ENCODE data around the gene USP24.

The USP24 gene

DNA sequence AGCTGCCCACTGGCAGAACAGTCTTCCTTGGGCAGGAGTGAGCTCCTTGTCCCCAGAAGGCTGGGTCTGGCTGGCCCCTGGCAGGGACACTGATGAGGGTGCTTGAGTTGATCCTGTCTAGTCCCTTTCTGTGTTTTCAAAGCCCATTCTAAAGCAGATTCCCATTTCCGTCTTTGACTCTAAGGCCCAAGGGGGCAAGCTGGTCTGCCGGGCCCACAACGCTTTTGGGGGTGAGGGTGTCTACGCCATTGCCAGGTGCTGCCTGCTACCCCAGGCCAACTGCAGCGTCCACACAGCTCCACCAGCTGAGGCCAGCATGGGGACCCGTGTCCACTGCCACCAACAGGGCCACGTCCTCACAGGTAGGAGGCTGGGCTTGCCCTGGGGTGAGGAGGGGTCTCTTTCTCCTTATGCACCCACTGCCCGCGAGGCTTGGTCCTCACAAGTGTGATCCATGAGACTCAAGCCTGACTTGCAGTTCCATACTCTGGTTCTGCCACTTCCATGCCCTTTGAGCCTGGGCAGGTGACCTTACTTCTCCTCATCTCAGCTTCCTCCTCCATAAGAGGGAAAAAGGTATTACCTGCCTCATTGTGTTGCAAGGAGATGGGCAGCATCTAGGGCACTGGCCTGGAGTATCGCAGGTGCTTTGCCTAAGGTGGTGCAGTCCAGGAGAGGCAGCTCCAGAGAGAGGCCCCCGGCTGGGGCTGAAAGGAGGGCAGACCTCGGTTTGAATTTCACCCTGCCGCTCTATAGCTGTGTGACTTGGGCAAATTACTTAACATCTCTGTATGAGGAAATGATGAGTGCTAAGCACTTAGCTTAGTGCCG lies 155.6 kb downstream of the USP24 start:
- Histone ChIP-seq H3K4me3 (ENCODE audit: insufficient read depth, low read depth, low read length, poor library complexity, severe bottlenecking) (no peak overlapping the region), H3K9me3 (ENCODE audit: control insufficient read depth, low read length) (no peaks in the 10 kb centered on the region), H3K4me1 (ENCODE audit: control insufficient read depth, insufficient read depth, low read length, poor library complexity, severe bottlenecking) (no peaks in the 10 kb centered on the region), H3K36me3 (ENCODE audit: control insufficient read depth, insufficient read depth, low read length) (no peaks in the 10 kb centered on the region), H3K27me3 (replicated peaks; ENCODE audit: control insufficient read depth, insufficient read depth, low read length, poor library complexity, severe bottlenecking) (no peaks in the 10 kb centered on the region), H3K27ac (ENCODE audit: insufficient read depth, low read length, poor library complexity, severe bottlenecking) (no peak overlapping the region)
- no peak for DNase-seq

DNA sequence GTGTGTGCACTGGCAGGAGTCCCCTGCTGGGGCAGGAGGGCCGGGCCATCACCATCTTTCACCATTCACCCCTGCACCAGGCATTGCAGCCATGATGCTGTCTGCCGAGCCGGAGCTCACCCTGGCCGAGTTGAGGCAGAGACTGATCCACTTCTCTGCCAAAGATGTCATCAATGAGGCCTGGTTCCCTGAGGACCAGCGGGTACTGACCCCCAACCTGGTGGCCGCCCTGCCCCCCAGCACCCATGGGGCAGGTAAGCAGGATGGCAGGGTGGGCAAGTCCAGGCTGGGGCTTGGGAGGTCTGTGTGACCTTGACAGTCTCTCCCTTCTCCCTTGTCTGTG lies 157.2 kb downstream of the USP24 start:
- H3K4me1 ChIP-seq (ENCODE audit: control insufficient read depth, insufficient read depth, low read length, poor library complexity, severe bottlenecking): no peaks in the 10 kb centered on the region
- H3K27ac ChIP-seq (ENCODE audit: insufficient read depth, low read length, poor library complexity, severe bottlenecking): no peak overlapping the region
- H3K9me3 ChIP-seq (ENCODE audit: control insufficient read depth, low read length): no peaks in the 10 kb centered on the region
- no peak for DNase-seq
- no peak overlapping the region for H3K4me3 ChIP-seq (ENCODE audit: insufficient read depth, low read depth, low read length, poor library complexity, severe bottlenecking)
- no peaks in the 10 kb centered on the region for H3K27me3 ChIP-seq (replicated peaks; ENCODE audit: control insufficient read depth, insufficient read depth, low read length, poor library complexity, severe bottlenecking)
- no peaks in the 10 kb centered on the region for H3K36me3 ChIP-seq (ENCODE audit: control insufficient read depth, insufficient read depth, low read length)

DNA sequence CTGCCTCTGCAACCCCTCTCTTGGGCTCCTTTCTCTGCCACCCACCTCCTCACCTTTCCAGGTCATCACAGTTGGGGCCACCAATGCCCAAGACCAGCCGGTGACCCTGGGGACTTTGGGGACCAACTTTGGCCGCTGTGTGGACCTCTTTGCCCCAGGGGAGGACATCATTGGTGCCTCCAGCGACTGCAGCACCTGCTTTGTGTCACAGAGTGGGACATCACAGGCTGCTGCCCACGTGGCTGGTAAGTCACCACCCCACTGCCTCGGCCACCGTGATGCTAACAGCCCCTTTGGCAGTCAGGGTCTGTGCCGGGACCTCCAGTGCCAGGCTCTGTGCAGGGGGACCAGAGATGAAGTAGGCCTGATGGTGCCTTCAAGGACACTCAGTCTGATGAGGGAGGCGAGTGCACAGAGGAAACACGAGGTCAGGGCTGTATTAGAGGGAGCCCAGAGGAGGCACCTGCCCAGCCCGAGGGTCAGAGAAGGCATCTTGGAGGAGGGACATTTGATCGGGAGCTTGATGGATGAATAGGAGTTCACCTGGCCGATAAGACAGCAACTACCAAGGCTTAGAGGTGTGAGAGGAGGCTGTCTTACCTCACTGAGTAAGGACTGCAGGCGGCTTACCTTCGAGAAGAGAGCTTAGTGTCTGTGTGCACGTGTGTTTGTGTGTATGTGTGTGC lies 157.8 kb downstream of the USP24 start:
- no peaks in the 10 kb centered on the region for H3K4me1 ChIP-seq (ENCODE audit: control insufficient read depth, insufficient read depth, low read length, poor library complexity, severe bottlenecking)
- no peak overlapping the region for H3K27ac ChIP-seq (ENCODE audit: insufficient read depth, low read length, poor library complexity, severe bottlenecking)
- no peaks in the 10 kb centered on the region for H3K9me3 ChIP-seq (ENCODE audit: control insufficient read depth, low read length)
- H3K36me3 ChIP-seq (ENCODE audit: control insufficient read depth, insufficient read depth, low read length): no peaks in the 10 kb centered on the region
- H3K27me3 ChIP-seq (replicated peaks; ENCODE audit: control insufficient read depth, insufficient read depth, low read length, poor library complexity, severe bottlenecking): no peaks in the 10 kb centered on the region
- no peak for DNase-seq
- H3K4me3 ChIP-seq (ENCODE audit: insufficient read depth, low read depth, low read length, poor library complexity, severe bottlenecking): no peak overlapping the region

DNA sequence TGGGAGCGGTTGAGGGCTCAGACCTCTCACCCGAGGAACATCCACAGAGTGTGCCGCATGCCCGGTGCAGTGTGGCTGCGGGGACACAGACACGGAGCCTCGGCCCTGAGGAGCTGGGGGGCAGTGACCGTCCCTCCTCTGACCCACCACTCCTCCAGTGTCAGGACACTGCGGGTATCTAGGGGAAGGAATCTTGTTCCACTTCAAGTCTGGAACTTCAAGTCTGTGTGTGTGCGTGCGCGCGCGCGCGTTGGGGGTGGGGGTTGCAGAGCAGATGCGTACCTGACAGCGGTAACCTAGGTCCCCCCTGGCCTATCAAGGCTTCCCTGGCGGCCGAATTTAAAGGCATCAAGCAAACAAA lies 158.6 kb downstream of the USP24 start:
- Histone ChIP-seq H3K36me3 (ENCODE audit: control insufficient read depth, insufficient read depth, low read length) (no peaks in the 10 kb centered on the region), H3K9me3 (ENCODE audit: control insufficient read depth, low read length) (no peaks in the 10 kb centered on the region), H3K27me3 (replicated peaks; ENCODE audit: control insufficient read depth, insufficient read depth, low read length, poor library complexity, severe bottlenecking) (no peaks in the 10 kb centered on the region), H3K4me1 (ENCODE audit: control insufficient read depth, insufficient read depth, low read length, poor library complexity, severe bottlenecking) (no peaks in the 10 kb centered on the region), H3K27ac (ENCODE audit: insufficient read depth, low read length, poor library complexity, severe bottlenecking) (no peak overlapping the region), H3K4me3 (ENCODE audit: insufficient read depth, low read depth, low read length, poor library complexity, severe bottlenecking) (no peak overlapping the region)
- DNase-seq: no peak

DNA sequence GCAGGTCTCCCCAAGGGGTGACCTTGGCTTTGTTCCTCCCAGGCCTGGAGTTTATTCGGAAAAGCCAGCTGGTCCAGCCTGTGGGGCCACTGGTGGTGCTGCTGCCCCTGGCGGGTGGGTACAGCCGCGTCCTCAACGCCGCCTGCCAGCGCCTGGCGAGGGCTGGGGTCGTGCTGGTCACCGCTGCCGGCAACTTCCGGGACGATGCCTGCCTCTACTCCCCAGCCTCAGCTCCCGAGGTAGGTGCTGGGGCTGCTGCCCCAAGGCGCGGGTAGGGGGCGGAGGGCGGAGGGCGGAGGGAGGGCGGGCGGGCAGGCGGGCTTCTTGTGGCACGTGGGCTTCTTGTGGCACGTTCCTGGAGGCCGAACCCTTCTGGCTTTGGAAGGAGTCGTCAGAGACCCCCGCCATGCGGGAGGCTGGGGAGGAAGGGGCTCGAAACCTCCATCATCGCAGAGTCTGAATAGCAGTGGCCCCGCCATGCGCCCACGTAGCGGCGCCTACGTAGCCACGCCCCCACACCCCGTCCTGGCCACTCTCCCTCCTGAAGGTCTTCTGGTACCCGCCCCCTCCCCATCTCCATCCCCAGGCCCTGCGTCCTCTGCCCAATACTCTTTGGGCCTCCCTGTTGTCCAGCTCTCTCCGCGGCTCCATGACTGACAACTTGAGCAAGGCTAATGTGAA lies 159.1 kb downstream of the USP24 start:
- no peak for DNase-seq
- Histone ChIP-seq H3K36me3 (ENCODE audit: control insufficient read depth, insufficient read depth, low read length) (no peaks in the 10 kb centered on the region), H3K4me1 (ENCODE audit: control insufficient read depth, insufficient read depth, low read length, poor library complexity, severe bottlenecking) (no peaks in the 10 kb centered on the region), H3K4me3 (ENCODE audit: insufficient read depth, low read depth, low read length, poor library complexity, severe bottlenecking) (no peak overlapping the region), H3K27me3 (replicated peaks; ENCODE audit: control insufficient read depth, insufficient read depth, low read length, poor library complexity, severe bottlenecking) (no peaks in the 10 kb centered on the region), H3K9me3 (ENCODE audit: control insufficient read depth, low read length) (no peaks in the 10 kb centered on the region), H3K27ac (ENCODE audit: insufficient read depth, low read length, poor library complexity, severe bottlenecking) (no peak overlapping the region)

DNA sequence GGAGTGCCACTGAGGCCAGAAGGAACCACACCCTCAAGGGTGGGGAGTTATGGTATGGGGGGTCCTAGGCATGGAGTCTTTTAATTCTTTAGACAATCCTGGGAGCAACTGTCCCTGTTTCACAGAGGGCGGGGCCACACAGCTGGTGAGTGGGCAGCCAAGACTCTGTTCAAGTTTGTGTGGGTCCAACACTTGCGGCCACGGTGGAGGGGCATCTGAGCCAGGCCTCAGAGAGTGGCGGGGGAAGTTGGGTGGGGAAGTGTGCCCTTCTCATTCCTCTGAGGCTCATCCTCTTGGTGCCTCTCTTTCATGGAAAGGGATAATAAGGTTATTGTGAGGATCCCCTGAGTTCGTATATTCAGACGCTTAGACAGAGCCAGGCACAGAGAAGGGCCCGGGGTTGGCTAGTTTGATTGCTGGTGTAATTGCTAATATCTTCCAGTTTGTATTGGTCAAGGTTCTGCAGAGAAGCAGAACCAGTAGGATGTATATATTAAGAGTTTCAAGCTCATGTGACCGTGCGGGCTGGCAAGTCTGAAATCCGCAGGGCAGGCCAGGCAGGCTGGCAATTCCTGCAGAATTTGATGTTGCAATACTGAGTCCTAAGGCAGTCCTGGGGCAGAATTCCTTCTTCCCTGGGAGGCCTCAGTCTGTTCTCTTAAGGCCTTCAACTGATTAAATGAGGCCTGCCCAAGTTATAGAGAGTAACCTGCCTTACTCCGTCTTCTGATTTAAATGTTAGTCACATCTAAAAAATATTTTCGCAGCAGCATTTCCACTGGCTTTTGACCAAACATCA lies 159.9 kb downstream of the USP24 start:
- no peaks in the 10 kb centered on the region for H3K27me3 ChIP-seq (replicated peaks; ENCODE audit: control insufficient read depth, insufficient read depth, low read length, poor library complexity, severe bottlenecking)
- no peaks in the 10 kb centered on the region for H3K9me3 ChIP-seq (ENCODE audit: control insufficient read depth, low read length)
- no peaks in the 10 kb centered on the region for H3K36me3 ChIP-seq (ENCODE audit: control insufficient read depth, insufficient read depth, low read length)
- no peak overlapping the region for H3K27ac ChIP-seq (ENCODE audit: insufficient read depth, low read length, poor library complexity, severe bottlenecking)
- DNase-seq: no peak
- H3K4me3 ChIP-seq (ENCODE audit: insufficient read depth, low read depth, low read length, poor library complexity, severe bottlenecking): no peak overlapping the region
- no peaks in the 10 kb centered on the region for H3K4me1 ChIP-seq (ENCODE audit: control insufficient read depth, insufficient read depth, low read length, poor library complexity, severe bottlenecking)

DNA sequence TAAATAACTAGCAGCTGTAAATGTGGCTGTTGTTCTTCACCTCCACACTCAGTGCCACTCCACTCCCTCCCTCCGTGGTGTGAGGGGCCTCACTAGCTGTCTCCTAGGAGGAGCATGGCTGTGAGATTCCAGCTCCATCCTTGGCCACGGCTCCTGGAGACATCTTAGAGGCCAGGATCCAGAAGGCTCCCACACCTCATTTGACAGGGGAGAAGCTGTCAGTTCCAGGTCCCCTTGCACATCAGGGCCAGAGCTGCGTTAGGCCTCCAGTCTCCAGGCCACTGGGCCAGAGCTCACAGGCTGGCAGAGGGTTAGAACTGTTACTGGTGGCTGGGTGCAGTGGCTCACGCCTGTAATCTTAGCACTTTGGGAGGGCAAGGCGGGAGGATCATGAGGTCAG lies 160.8 kb downstream of the USP24 start:
- H3K27ac ChIP-seq (ENCODE audit: insufficient read depth, low read length, poor library complexity, severe bottlenecking): no peak overlapping the region
- H3K27me3 ChIP-seq (replicated peaks; ENCODE audit: control insufficient read depth, insufficient read depth, low read length, poor library complexity, severe bottlenecking): no peaks in the 10 kb centered on the region
- H3K36me3 ChIP-seq (ENCODE audit: control insufficient read depth, insufficient read depth, low read length): no peaks in the 10 kb centered on the region
- H3K4me3 ChIP-seq (ENCODE audit: insufficient read depth, low read depth, low read length, poor library complexity, severe bottlenecking): no peak overlapping the region
- no peak for DNase-seq
- H3K4me1 ChIP-seq (ENCODE audit: control insufficient read depth, insufficient read depth, low read length, poor library complexity, severe bottlenecking): no peaks in the 10 kb centered on the region
- H3K9me3 ChIP-seq (ENCODE audit: control insufficient read depth, low read length): no peaks in the 10 kb centered on the region

DNA sequence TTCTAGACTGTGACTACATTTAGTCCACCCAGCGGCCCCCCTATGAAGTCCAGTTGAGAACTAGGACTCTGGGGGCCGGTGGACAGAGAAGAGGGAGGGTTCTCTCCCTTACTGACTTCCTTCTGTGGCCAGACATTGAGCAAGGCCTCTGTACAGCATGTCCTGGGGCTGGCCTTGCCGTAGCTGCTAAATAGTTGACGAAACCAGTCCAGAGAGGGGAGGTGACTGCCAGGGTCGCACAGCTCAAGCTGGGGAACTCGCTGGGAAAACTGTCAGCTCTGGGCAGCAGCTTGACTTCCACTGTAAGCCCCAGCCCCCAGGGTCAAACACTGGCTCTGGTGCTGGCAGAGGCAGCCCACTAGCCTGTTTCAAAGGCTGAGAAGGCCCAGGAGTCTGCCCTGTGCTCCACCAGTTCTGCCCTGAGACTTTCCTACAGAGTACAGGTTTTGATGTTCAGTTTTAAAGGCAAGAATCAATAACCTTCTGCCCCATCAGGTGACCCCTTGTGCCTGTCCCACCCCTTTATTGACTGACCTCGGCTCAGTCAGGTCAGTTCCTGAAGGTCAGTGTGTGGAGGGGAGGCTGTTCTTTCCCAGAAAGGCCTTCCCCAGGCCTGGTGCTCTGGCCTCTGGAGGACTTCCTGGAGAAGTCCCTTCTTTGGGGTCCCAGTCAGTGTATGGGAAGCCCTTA lies 161.8 kb downstream of the USP24 start:
- H3K4me1 ChIP-seq (ENCODE audit: control insufficient read depth, insufficient read depth, low read length, poor library complexity, severe bottlenecking): no peaks in the 10 kb centered on the region
- H3K4me3 ChIP-seq (ENCODE audit: insufficient read depth, low read depth, low read length, poor library complexity, severe bottlenecking): no peak overlapping the region
- H3K27ac ChIP-seq (ENCODE audit: insufficient read depth, low read length, poor library complexity, severe bottlenecking): no peak overlapping the region
- no peak for DNase-seq
- no peaks in the 10 kb centered on the region for H3K9me3 ChIP-seq (ENCODE audit: control insufficient read depth, low read length)
- H3K36me3 ChIP-seq (ENCODE audit: control insufficient read depth, insufficient read depth, low read length): no peaks in the 10 kb centered on the region
- no peaks in the 10 kb centered on the region for H3K27me3 ChIP-seq (replicated peaks; ENCODE audit: control insufficient read depth, insufficient read depth, low read length, poor library complexity, severe bottlenecking)

DNA sequence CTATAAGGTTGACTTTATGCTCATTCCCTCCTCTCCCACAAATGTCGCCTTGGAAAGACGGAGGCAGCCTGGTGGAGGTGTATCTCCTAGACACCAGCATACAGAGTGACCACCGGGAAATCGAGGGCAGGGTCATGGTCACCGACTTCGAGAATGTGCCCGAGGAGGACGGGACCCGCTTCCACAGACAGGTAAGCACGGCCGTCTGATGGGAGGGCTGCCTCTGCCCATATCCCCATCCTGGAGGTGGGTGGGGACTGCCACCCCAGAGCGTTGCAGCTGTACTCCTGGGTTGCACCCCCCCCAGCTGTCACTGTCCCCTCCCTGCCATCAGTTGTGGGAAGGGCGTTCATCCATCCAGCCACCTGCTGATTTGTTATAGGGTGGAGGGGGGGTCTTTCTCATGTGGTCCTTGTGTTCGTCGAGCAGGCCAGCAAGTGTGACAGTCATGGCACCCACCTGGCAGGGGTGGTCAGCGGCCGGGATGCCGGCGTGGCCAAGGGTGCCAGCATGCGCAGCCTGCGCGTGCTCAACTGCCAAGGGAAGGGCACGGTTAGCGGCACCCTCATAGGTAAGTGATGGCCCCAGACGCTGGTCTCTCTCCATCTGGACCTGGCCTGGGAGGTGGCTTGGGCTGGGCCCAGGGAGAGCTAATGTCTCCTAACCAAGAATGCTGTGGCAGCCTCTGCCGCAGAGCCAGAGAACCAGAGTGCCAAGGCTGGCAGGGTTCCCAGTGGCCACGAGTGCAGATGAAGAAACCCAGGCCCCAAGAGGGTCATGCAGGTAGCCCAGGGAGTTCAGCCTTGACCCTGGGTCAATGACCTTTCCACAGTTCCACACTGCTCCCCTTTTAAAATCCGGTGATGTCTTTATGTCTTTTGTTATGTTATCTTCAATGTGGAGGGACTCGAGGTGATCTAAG lies 162.7 kb downstream of the USP24 start:
- DNase-seq: no peak
- H3K27ac ChIP-seq (ENCODE audit: insufficient read depth, low read length, poor library complexity, severe bottlenecking): no peak overlapping the region
- no peaks in the 10 kb centered on the region for H3K4me1 ChIP-seq (ENCODE audit: control insufficient read depth, insufficient read depth, low read length, poor library complexity, severe bottlenecking)
- H3K27me3 ChIP-seq (replicated peaks; ENCODE audit: control insufficient read depth, insufficient read depth, low read length, poor library complexity, severe bottlenecking): no peaks in the 10 kb centered on the region
- H3K4me3 ChIP-seq (ENCODE audit: insufficient read depth, low read depth, low read length, poor library complexity, severe bottlenecking): no peak overlapping the region
- no peaks in the 10 kb centered on the region for H3K36me3 ChIP-seq (ENCODE audit: control insufficient read depth, insufficient read depth, low read length)
- no peaks in the 10 kb centered on the region for H3K9me3 ChIP-seq (ENCODE audit: control insufficient read depth, low read length)
